HepG2 (cell line): ENCODE measurements around the gene UBXN2A. TPM values are rescaled to one million over a fixed set of nuclear protein-coding genes. Genes with fewer than 3 reads are reported as not detected.

Experiments used
- ELK4 ChIP-seq: sonication (generic); formaldehyde crosslinking; IDR thresholded peaks from 2 replicates; pipeline ENCODE4 v1.9.0; 2021; ENCODE audit warnings: missing genetic modification reagents, borderline replicate concordance
- HNRNPUL1 ChIP-seq: fragments of 200-400 bp; formaldehyde crosslinking; IDR thresholded peaks from 2 replicates; pipeline ENCODE4 v1.6.1; 2017; ENCODE audit warnings: low read depth, mild to moderate bottlenecking, low read length, moderate library complexity
- ISX ChIP-seq: sonication (generic); formaldehyde crosslinking; conservative IDR thresholded peaks from 2 replicates; pipeline ENCODE4 v1.5.0; 2020; ENCODE audit warnings: missing genetic modification reagents
- KDM5A ChIP-seq: fragments of 200-600 bp; sonication (generic); IDR thresholded peaks from 2 replicates; pipeline ENCODE4 v1.7.0; 2018; ENCODE audit warnings: antibody characterized with exemption, mild to moderate bottlenecking, low read length, borderline replicate concordance
- LCORL ChIP-seq, 2 experiments: fragments of 450-650 bp in 1 of 2; sonication (generic) in 1 of 2; formaldehyde crosslinking in 1 of 2; IDR thresholded peaks; 2 replicates each; pipeline versions ENCODE4 v1.5.0 to v1.6.1; 2017 to 2020; ENCODE audit warnings: antibody characterized with exemption in 1 of 2, missing genetic modification reagents in 1 of 2
- MAFK ChIP-seq, 2 experiments: IDR thresholded peaks in 1 of 2; conservative IDR thresholded peaks in 1 of 2; 2 replicates each; pipeline ENCODE4 v1.6.1; 2011; ENCODE audit warnings: improper control_type of control experiment in 2 of 2, low read length in 2 of 2
- MXI1 ChIP-seq: IDR thresholded peaks from 3 replicates; pipeline ENCODE4 v1.6.1; 2012; ENCODE audit warnings: low read depth, low read length, inconsistent platforms, borderline replicate concordance
- NFYC ChIP-seq: IDR thresholded peaks from 2 replicates; pipeline ENCODE4 v1.6.1; 2016; ENCODE audit warnings: missing genetic modification reagents, missing compliant biosample characterization
- NR2C2 ChIP-seq: sonication (generic); formaldehyde crosslinking; IDR thresholded peaks from 2 replicates; pipeline ENCODE4 v1.4.0; 2020; ENCODE audit warnings: missing genetic modification reagents, mild to moderate bottlenecking, moderate library complexity, borderline replicate concordance
- PHF8 ChIP-seq: sonication (generic); formaldehyde crosslinking; IDR thresholded peaks from 2 replicates; pipeline ENCODE4 v1.5.0; 2020; ENCODE audit warnings: missing genetic modification reagents
- RCOR2 ChIP-seq: IDR thresholded peaks from 2 replicates; pipeline ENCODE4 v1.6.1; 2016; ENCODE audit warnings: missing biosample characterization, missing genetic modification reagents
- SNAI1 ChIP-seq: sonication (generic); formaldehyde crosslinking; IDR thresholded peaks from 2 replicates; pipeline ENCODE4 v1.5.0; 2020; ENCODE audit warnings: mild to moderate bottlenecking, missing genetic modification reagents, borderline replicate concordance
- ZBTB25 ChIP-seq: IDR thresholded peaks from 2 replicates; pipeline ENCODE4 v1.6.1; 2018; ENCODE audit warnings: missing genetic modification reagents
- ZFP62 ChIP-seq: sonication (generic); formaldehyde crosslinking; IDR thresholded peaks from 2 replicates; pipeline ENCODE4 v1.4.0; 2020; ENCODE audit warnings: missing genetic modification reagents
- ZFP91 ChIP-seq: sonication (generic); formaldehyde crosslinking; IDR thresholded peaks from 2 replicates; pipeline ENCODE4 v1.9.0; 2022; ENCODE audit warnings: missing genetic modification reagents, mild to moderate bottlenecking, borderline replicate concordance
- ZNF3 ChIP-seq: IDR thresholded peaks from 2 replicates; pipeline ENCODE4 v1.7.0; 2017; ENCODE audit warnings: inconsistent platforms
- ZNF362 ChIP-seq: sonication (generic); formaldehyde crosslinking; IDR thresholded peaks from 2 replicates; pipeline ENCODE4 v1.4.0; 2020; ENCODE audit warnings: missing genetic modification reagents, mild to moderate bottlenecking, borderline replicate concordance
- ZNF543 ChIP-seq: sonication (generic); formaldehyde crosslinking; IDR thresholded peaks from 2 replicates; pipeline ENCODE4 v1.4.0; 2020; ENCODE audit warnings: mild to moderate bottlenecking, missing genetic modification reagents
- ZNF570 ChIP-seq: sonication (generic); formaldehyde crosslinking; IDR thresholded peaks from 2 replicates; pipeline ENCODE4 v1.4.0; 2020; ENCODE audit warnings: mild to moderate bottlenecking, missing genetic modification reagents, borderline replicate concordance
- ZNF639 ChIP-seq: conservative IDR thresholded peaks from 2 replicates; pipeline ENCODE4 v1.6.1; 2018; ENCODE audit warnings: missing genetic modification reagents
- ZNF740 ChIP-seq: sonication (generic); formaldehyde crosslinking; IDR thresholded peaks from 2 replicates; pipeline ENCODE4 v1.4.0; 2020; ENCODE audit warnings: missing genetic modification reagents
- ZNF781 ChIP-seq: sonication (generic); formaldehyde crosslinking; IDR thresholded peaks from 2 replicates; pipeline ENCODE4 v1.5.1; 2020; ENCODE audit warnings: borderline replicate concordance, mild to moderate bottlenecking, missing genetic modification reagents; ENCODE audit errors: not compliant biosample characterization
- polyA plus RNA-seq, 8 experiments: library from polyadenylated mRNA; depleted of rRNA in 3 of 8; stranded (reverse) in 7 of 8; unstranded in 1 of 8; fragments of >200 nt; fragmentation: Illumina TruSeq in 4 of 8; extraction: Trizol in 4 of 8; gene quantifications; 2 replicates each; pipeline versions ENCODE4 v1.2.1 to v1.2.3, GENCODE V29; 2011 to 2016; ENCODE audit warnings: low read depth in 4 of 8, missing spikeins in 1 of 8, mixed read lengths in 1 of 8; ENCODE audit not compliant: insufficient read depth in 1 of 8
- total RNA-seq, 5 experiments: library from RNA; depleted of rRNA; stranded (reverse); fragments of >200 nt; fragmentation: Illumina TruSeq; extraction: Trizol; gene quantifications; 2 replicates each; pipeline ENCODE4 v1.2.3, GENCODE V29; 2016; ENCODE audit warnings: low read depth in 1 of 5

The UBXN2A gene
- total and polyA plus RNA-seq, 2 of the 13 experiments (the other 11 are each of a cell fraction or from before 2014, with no cell fraction given) = 8.3 to 20.9 TPM

- TF ChIP-seq ELK4 (no peak), ZFP91 (CRISPR knock-in tag) (no peak), ZNF639 (CRISPR knock-in tag) (no peak), ZFP62 (CRISPR knock-in tag) (no peak), KDM5A (0 out of 2 replicates have a peak, but pooled peaks have one; percentile 5), ZNF740 (no peak), ZNF362 (CRISPR knock-in tag) (0 out of 2 replicates have a peak, but pooled peaks have one; percentile 15), SNAI1 (CRISPR knock-in tag) (no peak), NR2C2 (CRISPR knock-in tag) (0 out of 2 replicates have a peak, but pooled peaks have one; percentile 30), NFYC (no peak), MXI1 (0 out of 3 replicates have a peak, but pooled peaks have one; percentile 1), ZNF543 (CRISPR knock-in tag) (0 out of 2 replicates have a peak, but pooled peaks have one; percentile 41), ZBTB25 (0 out of 2 replicates have a peak, but pooled peaks have one; percentile 3), ZNF3 (CRISPR knock-in tag) (no peak), PHF8 (CRISPR knock-in tag) (no peak), ZNF570 (CRISPR knock-in tag) (0 out of 2 replicates have a peak, but pooled peaks have one; percentile 21), ISX (CRISPR knock-in tag) (no peak), MAFK (conservative IDR thresholded peaks at IDR 0.05 in 1 of 2, IDR thresholded peaks at IDR 0.05 in 1 of 2; ENCODE audit: low read length in 2 of 2) (no peak), HNRNPUL1 (no peak), ZNF781 (CRISPR knock-in tag) (peak; percentile 17), RCOR2 (CRISPR knock-in tag) (no peak), LCORL (IDR thresholded peaks at IDR 0.05) (no peak), LCORL (CRISPR knock-in tag; IDR thresholded peaks at IDR 0.05) (peak; percentile 38; the same call in 1 of the 2 replicates)
These were observed 14.5 kb upstream of the UBXN2A start (continued) for GRCh38 chr2:23925702-23926289.
